Measurements from ENCODE around the gene MAGEF1. TPM values are rescaled to one million over a fixed set of nuclear protein-coding genes. Genes with fewer than 3 reads are reported as not detected.
A peak's percentile ranks its signal among the peaks of the same experiment; 100 is the strongest.

The MAGEF1 gene
- total and polyA plus RNA-seq, 2 of the 13 experiments (the other 11 are each of a cell fraction or from before 2014, with no cell fraction given): 26.0 to 62.4 TPM

DNA sequence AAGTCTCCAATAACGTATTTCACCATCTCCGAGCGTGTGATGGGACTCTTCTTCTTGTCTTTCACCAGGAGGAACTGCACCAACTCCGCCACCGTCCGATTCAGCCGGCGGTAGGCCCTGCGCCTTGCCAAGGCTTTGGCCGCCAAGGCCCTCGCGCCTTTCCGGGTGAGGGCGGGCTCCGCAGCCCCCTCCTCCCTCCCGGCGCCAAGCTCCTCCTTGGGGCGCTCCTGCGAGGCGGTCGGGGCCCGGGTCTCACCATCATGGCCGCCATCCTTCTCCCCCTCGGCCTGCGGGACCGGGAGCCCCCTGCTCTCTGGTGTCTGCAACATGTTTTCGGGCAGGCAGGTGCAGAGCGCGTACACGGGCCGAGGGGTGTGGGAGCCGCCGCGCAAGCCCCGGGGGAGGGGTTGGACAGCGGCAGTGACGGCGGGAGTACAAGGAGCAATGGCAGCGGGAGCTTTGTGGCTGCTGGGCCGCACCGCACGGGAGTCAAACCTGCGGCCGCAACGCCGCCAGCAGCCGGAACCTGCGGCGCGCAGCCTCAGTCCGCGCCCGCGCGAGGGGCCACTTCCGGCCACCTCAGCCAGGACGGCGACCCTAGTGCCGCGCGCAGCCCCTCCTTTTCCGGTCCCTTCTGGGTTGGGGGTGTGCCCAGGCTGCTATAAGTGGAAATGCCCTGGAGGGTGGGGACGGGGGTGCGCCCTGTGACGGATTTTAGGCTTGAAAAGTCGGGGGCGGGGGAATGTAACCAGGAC, at the start of gene MAGEF1 (continued):
- TF ChIP-seq, protein P1, sequence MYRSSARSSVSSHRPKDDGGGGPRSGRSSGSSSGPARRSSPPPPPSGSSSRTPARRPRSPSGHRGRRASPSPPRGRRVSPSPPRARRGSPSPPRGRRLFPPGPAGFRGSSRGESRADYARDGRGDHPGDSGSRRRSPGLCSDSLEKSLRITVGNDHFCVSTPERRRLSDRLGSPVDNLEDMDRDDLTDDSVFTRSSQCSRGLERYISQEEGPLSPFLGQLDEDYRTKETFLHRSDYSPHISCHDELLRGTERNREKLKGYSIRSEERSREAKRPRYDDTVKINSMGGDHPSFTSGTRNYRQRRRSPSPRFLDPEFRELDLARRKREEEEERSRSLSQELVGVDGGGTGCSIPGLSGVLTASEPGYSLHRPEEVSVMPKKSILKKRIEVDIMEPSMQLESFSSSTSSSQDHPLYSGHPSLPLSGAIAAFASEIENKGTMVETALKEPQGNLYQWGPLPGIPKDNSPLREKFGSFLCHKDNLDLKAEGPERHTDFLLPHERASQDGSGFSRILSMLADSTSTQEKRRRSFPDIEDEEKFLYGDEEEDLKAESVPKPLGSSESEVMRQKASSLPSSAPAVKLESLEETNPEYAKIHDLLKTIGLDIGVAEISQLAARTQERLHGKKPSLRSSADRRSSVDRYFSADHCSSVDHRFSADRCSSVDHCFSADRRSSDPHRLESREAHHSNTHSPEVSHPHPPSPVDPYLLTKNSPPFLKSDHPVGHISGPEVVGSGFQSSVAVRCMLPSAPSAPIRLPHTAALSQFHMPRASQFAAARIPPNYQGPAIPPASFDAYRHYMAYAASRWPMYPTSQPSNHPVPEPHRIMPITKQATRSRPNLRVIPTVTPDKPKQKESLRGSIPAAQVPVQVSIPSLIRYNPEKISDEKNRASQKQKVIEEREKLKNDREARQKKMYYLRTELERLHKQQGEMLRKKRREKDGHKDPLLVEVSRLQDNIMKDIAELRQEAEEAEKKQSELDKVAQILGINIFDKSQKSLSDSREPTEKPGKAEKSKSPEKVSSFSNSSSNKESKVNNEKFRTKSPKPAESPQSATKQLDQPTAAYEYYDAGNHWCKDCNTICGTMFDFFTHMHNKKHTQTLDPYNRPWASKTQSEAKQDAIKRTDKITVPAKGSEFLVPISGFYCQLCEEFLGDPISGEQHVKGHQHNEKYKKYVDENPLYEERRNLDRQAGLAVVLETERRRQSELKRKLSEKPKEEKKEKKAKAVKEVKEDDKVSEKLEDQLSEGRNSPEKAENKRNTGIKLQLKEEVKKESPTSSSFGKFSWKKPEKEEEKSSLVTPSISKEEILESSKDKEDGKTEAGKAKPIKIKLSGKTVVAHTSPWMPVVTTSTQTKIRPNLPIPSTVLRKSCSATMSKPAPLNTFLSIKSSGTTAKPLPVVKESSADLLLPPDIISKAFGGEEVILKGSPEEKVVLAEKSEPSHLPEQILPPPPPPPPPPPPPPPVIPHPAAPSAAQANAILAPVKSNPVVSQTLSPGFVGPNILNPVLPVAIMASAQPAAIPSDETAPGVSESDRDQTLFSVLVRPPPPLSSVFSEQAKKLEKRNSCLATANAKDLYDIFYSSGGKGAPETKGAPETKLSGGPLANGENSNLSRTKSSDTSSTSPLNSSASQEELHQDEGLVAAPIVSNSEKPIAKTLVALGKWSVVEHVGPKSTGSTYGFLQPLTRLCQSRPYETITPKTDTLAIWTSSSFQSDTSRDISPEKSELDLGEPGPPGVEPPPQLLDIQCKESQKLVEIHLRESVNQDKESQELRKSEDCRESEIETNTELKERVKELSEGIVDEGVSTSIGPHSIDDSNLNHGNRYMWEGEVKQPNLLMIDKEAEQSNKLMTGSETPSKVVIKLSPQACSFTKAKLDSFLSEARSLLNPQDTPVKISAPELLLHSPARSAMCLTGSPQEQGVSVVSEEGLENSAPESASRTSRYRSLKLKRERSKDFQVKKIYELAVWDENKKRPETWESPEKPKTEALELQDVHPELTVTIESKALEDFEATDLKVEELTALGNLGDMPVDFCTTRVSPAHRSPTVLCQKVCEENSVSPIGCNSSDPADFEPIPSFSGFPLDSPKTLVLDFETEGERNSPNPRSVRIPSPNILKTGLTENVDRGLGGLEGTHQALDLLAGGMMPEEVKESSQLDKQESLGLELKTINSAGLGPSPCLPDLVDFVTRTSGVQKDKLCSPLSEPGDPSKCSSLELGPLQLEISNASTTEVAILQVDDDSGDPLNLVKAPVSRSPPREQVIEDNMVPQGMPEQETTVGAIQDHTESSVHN (CRISPR knock-in tag; IDR thresholded peaks at IDR 0.05): no peak; the same call in 1 of the 2 replicates
- TF ChIP-seq NR2F2 (IDR thresholded peaks at IDR 0.05; ENCODE audit: borderline replicate concordance, low read depth) (no peak), GATA4 (IDR thresholded peaks at IDR 0.05; ENCODE audit: borderline replicate concordance, low read depth) (no peak), NCOR1 (IDR thresholded peaks at IDR 0.05; ENCODE audit: borderline replicate concordance, low read length) (no peak), ZNF75D (CRISPR knock-in tag; IDR thresholded peaks at IDR 0.05; ENCODE audit: borderline replicate concordance) (no peak; the same call in 1 of the 2 replicates), HCFC1 (IDR thresholded peaks at IDR 0.05; ENCODE audit: low read depth, low read length) (no peak; the same call in 1 of the 2 replicates), STAT5B (CRISPR knock-in tag; IDR thresholded peaks at IDR 0.05) (no peak), CAMTA2 (CRISPR knock-in tag; IDR thresholded peaks at IDR 0.05; ENCODE audit: borderline replicate concordance) (peak; percentile 40; the same call in 1 of the 2 replicates), RBM39 (IDR thresholded peaks at IDR 0.05; ENCODE audit: low read depth, low read length, poor library complexity, severe bottlenecking) (peak; percentile 82), PAX8 (CRISPR knock-in tag; IDR thresholded peaks at IDR 0.05; ENCODE audit: borderline replicate concordance) (no peak), NCOA5 (CRISPR knock-in tag; IDR thresholded peaks at IDR 0.05) (no peak), ZNF331 (CRISPR knock-in tag; IDR thresholded peaks at IDR 0.05) (0 out of 2 replicates have a peak, but pooled peaks have one; percentile 12)
- TF ChIP-seq, protein P2, sequence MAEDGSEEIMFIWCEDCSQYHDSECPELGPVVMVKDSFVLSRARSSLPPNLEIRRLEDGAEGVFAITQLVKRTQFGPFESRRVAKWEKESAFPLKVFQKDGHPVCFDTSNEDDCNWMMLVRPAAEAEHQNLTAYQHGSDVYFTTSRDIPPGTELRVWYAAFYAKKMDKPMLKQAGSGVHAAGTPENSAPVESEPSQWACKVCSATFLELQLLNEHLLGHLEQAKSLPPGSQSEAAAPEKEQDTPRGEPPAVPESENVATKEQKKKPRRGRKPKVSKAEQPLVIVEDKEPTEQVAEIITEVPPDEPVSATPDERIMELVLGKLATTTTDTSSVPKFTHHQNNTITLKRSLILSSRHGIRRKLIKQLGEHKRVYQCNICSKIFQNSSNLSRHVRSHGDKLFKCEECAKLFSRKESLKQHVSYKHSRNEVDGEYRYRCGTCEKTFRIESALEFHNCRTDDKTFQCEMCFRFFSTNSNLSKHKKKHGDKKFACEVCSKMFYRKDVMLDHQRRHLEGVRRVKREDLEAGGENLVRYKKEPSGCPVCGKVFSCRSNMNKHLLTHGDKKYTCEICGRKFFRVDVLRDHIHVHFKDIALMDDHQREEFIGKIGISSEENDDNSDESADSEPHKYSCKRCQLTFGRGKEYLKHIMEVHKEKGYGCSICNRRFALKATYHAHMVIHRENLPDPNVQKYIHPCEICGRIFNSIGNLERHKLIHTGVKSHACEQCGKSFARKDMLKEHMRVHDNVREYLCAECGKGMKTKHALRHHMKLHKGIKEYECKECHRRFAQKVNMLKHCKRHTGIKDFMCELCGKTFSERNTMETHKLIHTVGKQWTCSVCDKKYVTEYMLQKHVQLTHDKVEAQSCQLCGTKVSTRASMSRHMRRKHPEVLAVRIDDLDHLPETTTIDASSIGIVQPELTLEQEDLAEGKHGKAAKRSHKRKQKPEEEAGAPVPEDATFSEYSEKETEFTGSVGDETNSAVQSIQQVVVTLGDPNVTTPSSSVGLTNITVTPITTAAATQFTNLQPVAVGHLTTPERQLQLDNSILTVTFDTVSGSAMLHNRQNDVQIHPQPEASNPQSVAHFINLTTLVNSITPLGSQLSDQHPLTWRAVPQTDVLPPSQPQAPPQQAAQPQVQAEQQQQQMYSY (CRISPR knock-in tag; IDR thresholded peaks at IDR 0.05): no peak
- TF ChIP-seq, protein P3, sequence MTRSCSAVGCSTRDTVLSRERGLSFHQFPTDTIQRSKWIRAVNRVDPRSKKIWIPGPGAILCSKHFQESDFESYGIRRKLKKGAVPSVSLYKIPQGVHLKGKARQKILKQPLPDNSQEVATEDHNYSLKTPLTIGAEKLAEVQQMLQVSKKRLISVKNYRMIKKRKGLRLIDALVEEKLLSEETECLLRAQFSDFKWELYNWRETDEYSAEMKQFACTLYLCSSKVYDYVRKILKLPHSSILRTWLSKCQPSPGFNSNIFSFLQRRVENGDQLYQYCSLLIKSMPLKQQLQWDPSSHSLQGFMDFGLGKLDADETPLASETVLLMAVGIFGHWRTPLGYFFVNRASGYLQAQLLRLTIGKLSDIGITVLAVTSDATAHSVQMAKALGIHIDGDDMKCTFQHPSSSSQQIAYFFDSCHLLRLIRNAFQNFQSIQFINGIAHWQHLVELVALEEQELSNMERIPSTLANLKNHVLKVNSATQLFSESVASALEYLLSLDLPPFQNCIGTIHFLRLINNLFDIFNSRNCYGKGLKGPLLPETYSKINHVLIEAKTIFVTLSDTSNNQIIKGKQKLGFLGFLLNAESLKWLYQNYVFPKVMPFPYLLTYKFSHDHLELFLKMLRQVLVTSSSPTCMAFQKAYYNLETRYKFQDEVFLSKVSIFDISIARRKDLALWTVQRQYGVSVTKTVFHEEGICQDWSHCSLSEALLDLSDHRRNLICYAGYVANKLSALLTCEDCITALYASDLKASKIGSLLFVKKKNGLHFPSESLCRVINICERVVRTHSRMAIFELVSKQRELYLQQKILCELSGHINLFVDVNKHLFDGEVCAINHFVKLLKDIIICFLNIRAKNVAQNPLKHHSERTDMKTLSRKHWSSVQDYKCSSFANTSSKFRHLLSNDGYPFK (CRISPR knock-in tag; IDR thresholded peaks at IDR 0.05; ENCODE audit: borderline replicate concordance): peak; percentile 95
